Gastroesophageal sphincter (tissue), 4 donors: ENCODE data around the gene PHOX2B. TPM values are rescaled to one million over a fixed set of nuclear protein-coding genes. Genes with fewer than 3 reads are reported as not detected.

Source experiments
- ATAC-seq: fragments of 150-250 bp; one replicate; pipeline ENCODE4 v1.9.1; 2016; ENCODE audit warnings: mild to moderate bottlenecking, moderate library complexity
- H3K27ac ChIP-seq, 4 donors: fragments of 200-600 bp; sonication (generic) in 3 of 4; 1 replicate in 3 of 4; 2 replicates in 1 of 4; pipeline ENCODE4 v1.5.1; 2016 to 2019
- H3K27me3 ChIP-seq: fragments of 200-600 bp; sonication (generic); one replicate; pipeline ENCODE4 v1.5.1; 2019
- H3K36me3 ChIP-seq, 2 donors: fragments of 200-600 bp; sonication (generic); one replicate each; pipeline ENCODE4 v1.5.1; 2019; ENCODE audit warnings: control low read depth in 1 of 2
- H3K4me1 ChIP-seq, 3 donors: fragments of 200-600 bp; sonication (generic); 1 replicate in 2 of 3; 2 replicates in 1 of 3; pipeline ENCODE4 v1.5.1; 2016 to 2019; ENCODE audit warnings: control low read depth in 2 of 3
- H3K4me3 ChIP-seq, 2 donors: fragments of 200-600 bp; sonication (generic); one replicate each; pipeline ENCODE4 v1.5.1; 2019; ENCODE audit warnings: mild to moderate bottlenecking in 1 of 2, moderate library complexity in 1 of 2
- H3K9me3 ChIP-seq, 3 donors: fragments of 200-600 bp; sonication (generic); one replicate each; pipeline ENCODE4 v1.5.1; 2017 to 2019; ENCODE audit warnings: control low read depth in 2 of 3
- EP300 ChIP-seq: sonication (generic); formaldehyde crosslinking; IDR thresholded peaks from one replicate; pipeline ENCODE4 v1.6.1; 2017; ENCODE audit warnings: antibody characterized with exemption, mild to moderate bottlenecking
- POLR2A ChIP-seq, 2 donors: fragments of 450-650 bp; IDR thresholded peaks; one replicate each; pipeline ENCODE4 v1.6.1; 2017; ENCODE audit warnings: antibody characterized with exemption in 2 of 2, mild to moderate bottlenecking in 2 of 2, moderate library complexity in 1 of 2
- POLR2AphosphoS5 ChIP-seq: sonication (generic); formaldehyde crosslinking; IDR thresholded peaks from one replicate; pipeline ENCODE4 v1.6.1; 2017; ENCODE audit warnings: antibody characterized with exemption
- WGBS, 2 donors: methylation state at CpG; one replicate each; pipeline ENCODE4 v1.1.5; 2018; ENCODE audit warnings: low coverage in 1 of 2; 5-methylcytosine and 5-hydroxymethylcytosine counted together
- total RNA-seq, 4 donors: library from RNA; depleted of rRNA; stranded (reverse); fragments of >200 nt; gene quantifications; one replicate each; pipeline ENCODE4 v1.1.0, GENCODE V29; 2016
- TF ChIP-seq, protein P1 (sequence below), 4 experiments: fragments of 200-600 bp in 2 of 4; fragments of 450-650 bp in 2 of 4; sonication (generic) in 1 of 4; IDR thresholded peaks; one replicate each; pipeline ENCODE4 v1.5.1; 2017 to 2019; ENCODE audit warnings: antibody characterized with exemption in 4 of 4, mild to moderate bottlenecking in 2 of 4, moderate library complexity in 2 of 4

PHOX2B gene
- total RNA-seq, 4 donors from 2014 or later: 0.67 TPM; not detected in 3

DNA sequence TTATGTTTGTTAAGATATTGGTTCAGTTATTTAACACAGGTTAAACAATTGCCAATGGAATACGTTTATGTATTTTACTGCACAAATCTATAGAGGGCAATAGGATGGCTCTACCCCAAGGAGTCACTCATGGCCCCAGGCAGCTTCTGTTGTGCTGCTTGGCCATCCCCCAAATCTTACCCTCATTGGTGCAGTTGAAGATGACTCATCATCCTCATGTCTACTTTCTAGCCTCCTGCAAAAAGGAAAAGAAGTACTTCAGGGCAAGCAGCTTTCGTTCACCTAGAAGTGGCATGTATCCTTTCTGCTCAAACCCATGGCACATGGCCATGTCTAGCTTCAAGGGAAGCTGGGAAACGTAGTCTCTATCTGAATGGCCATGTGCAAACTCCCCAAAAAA, 14.2 kb downstream of the PHOX2B start:
- H3K36me3 ChIP-seq: no peaks in the 10 kb centered on the region
- no peaks in the 10 kb centered on the region for H3K9me3 ChIP-seq
- ATAC-seq: no peak
- no peaks in the 10 kb centered on the region for H3K4me1 ChIP-seq
- WGBS, 2 donors: 54 to 69% methylated on average over 3 of the region's 3 CpGs
- H3K27ac ChIP-seq: no peak overlapping the region
- TF ChIP-seq, protein P1, sequence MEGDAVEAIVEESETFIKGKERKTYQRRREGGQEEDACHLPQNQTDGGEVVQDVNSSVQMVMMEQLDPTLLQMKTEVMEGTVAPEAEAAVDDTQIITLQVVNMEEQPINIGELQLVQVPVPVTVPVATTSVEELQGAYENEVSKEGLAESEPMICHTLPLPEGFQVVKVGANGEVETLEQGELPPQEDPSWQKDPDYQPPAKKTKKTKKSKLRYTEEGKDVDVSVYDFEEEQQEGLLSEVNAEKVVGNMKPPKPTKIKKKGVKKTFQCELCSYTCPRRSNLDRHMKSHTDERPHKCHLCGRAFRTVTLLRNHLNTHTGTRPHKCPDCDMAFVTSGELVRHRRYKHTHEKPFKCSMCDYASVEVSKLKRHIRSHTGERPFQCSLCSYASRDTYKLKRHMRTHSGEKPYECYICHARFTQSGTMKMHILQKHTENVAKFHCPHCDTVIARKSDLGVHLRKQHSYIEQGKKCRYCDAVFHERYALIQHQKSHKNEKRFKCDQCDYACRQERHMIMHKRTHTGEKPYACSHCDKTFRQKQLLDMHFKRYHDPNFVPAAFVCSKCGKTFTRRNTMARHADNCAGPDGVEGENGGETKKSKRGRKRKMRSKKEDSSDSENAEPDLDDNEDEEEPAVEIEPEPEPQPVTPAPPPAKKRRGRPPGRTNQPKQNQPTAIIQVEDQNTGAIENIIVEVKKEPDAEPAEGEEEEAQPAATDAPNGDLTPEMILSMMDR (IDR thresholded peaks at IDR 0.05): no peak
- TF ChIP-seq EP300: no peak
- TF ChIP-seq POLR2AphosphoS5: no peak
- TF ChIP-seq POLR2A (IDR thresholded peaks at IDR 0.05): no peak
- H3K4me3 ChIP-seq: no peak overlapping the region
- peaks cover 32% of the 10 kb centered on the region for H3K27me3 ChIP-seq

GRCh38 chr4:41731569-41732126, 16.9 kb downstream of the PHOX2B start:
- WGBS, 2 donors: 36 to 42% methylated on average over 3 to 9 of the region's 12 CpGs
- Histone ChIP-seq H3K4me3 (no peak overlapping the region), H3K27ac (no peak overlapping the region), H3K36me3 (no peaks in the 10 kb centered on the region), H3K9me3 (no peaks in the 10 kb centered on the region), H3K27me3 (peaks cover 38% of the 10 kb centered on the region), H3K4me1 (no peaks in the 10 kb centered on the region)
- no peak for ATAC-seq
- TF ChIP-seq POLR2AphosphoS5 (no peak), EP300 (no peak), POLR2A (IDR thresholded peaks at IDR 0.05) (no peak)
- TF ChIP-seq, protein P1 (IDR thresholded peaks at IDR 0.05): no peak

GRCh38 chr4:41728573-41728913, 20.0 kb downstream of the PHOX2B start:
- Histone ChIP-seq H3K27ac (no peak overlapping the region), H3K9me3 (peaks cover 0 to 16% (median 0%) of the 10 kb centered on the region in 3 donors), H3K4me3 (no peak overlapping the region), H3K36me3 (no peaks in the 10 kb centered on the region), H3K4me1 (no peaks in the 10 kb centered on the region), H3K27me3 (peaks cover 39% of the 10 kb centered on the region)
- TF ChIP-seq POLR2AphosphoS5: no peak
- no peak for ATAC-seq
- 14 to 50% methylated on average over 3 of the region's 3 CpGs for WGBS, 2 donors

- ATAC-seq: no peak
- 34 to 63% methylated on average over 3 to 4 of the region's 4 CpGs for WGBS, 2 donors
Measured at GRCh38 chr4:41727861-41728572, 20.5 kb downstream of the PHOX2B start.

GRCh38 chr4:41725254-41725653, 23.3 kb downstream of the PHOX2B start:
- peaks cover 0 to 16% (median 0%) of the 10 kb centered on the region in 3 donors for H3K9me3 ChIP-seq
- no peak overlapping the region for H3K4me3 ChIP-seq
- no peak overlapping the region for H3K27ac ChIP-seq
- no peak for ATAC-seq
- TF ChIP-seq POLR2A (IDR thresholded peaks at IDR 0.05) (no peak), POLR2AphosphoS5 (no peak), EP300 (no peak)
- TF ChIP-seq, protein P1 (IDR thresholded peaks at IDR 0.05): no peak
- WGBS, 2 donors: 0% methylated on average over 1 of the region's 1 CpG
- H3K4me1 ChIP-seq: no peaks in the 10 kb centered on the region
- H3K36me3 ChIP-seq: no peaks in the 10 kb centered on the region
- peaks cover 40% of the 10 kb centered on the region for H3K27me3 ChIP-seq

More at GRCh38 chr4:41727861-41728572, 20.5 kb downstream of the PHOX2B start:
- TF ChIP-seq, protein P1 (IDR thresholded peaks at IDR 0.05): no peak
- TF ChIP-seq EP300: no peak
- no peak for TF ChIP-seq POLR2AphosphoS5
- no peak for TF ChIP-seq POLR2A (IDR thresholded peaks at IDR 0.05)
- Histone ChIP-seq H3K4me1 (no peaks in the 10 kb centered on the region), H3K9me3 (peaks cover 0 to 16% (median 0%) of the 10 kb centered on the region in 3 donors), H3K27me3 (peaks cover 42% of the 10 kb centered on the region), H3K36me3 (no peaks in the 10 kb centered on the region), H3K4me3 (no peak overlapping the region), H3K27ac (no peak overlapping the region)
